ENCODE data around the gene LMF1. TPM values are rescaled to one million over a fixed set of nuclear protein-coding genes. Genes with fewer than 3 reads are reported as not detected.

Gene LMF1
- total and polyA plus RNA-seq, 9 of the 15 experiments (the other 6 are each of a cell fraction or from before 2014, with no cell fraction given): 0.11 to 1.6 (median 0.55) TPM; not detected in 1

DNA sequence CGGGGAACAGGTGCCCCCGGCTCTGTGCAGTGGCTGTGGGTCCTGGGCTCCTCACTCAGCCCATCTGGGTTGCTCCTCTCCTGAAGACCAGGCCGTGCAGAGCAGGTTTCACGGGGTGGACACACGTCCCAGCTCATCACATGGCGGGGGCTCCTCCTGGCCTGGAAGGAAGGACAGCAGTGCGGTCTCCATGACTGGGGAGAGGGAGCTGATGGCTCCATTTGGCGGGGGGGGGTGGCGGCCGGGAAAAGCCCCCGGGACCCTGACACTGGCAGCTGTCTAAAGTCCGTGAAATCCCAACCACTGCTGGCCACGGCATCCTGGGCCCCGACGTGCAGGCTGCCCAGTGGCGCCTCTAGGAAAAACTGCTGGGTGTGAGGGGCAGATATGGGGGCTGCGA is 29.8 kb upstream of the LMF1 start (continued):
- TF ChIP-seq, protein P1, sequence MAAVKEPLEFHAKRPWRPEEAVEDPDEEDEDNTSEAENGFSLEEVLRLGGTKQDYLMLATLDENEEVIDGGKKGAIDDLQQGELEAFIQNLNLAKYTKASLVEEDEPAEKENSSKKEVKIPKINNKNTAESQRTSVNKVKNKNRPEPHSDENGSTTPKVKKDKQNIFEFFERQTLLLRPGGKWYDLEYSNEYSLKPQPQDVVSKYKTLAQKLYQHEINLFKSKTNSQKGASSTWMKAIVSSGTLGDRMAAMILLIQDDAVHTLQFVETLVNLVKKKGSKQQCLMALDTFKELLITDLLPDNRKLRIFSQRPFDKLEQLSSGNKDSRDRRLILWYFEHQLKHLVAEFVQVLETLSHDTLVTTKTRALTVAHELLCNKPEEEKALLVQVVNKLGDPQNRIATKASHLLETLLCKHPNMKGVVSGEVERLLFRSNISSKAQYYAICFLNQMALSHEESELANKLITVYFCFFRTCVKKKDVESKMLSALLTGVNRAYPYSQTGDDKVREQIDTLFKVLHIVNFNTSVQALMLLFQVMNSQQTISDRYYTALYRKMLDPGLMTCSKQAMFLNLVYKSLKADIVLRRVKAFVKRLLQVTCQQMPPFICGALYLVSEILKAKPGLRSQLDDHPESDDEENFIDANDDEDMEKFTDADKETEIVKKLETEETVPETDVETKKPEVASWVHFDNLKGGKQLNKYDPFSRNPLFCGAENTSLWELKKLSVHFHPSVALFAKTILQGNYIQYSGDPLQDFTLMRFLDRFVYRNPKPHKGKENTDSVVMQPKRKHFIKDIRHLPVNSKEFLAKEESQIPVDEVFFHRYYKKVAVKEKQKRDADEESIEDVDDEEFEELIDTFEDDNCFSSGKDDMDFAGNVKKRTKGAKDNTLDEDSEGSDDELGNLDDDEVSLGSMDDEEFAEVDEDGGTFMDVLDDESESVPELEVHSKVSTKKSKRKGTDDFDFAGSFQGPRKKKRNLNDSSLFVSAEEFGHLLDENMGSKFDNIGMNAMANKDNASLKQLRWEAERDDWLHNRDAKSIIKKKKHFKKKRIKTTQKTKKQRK (IDR thresholded peaks at IDR 0.05; ENCODE audit: borderline replicate concordance, low read depth, low read length): no peak
- TF ChIP-seq PTTG1 (tag; IDR thresholded peaks at IDR 0.05; ENCODE audit: low read depth): no peak
- TF ChIP-seq, protein P2, sequence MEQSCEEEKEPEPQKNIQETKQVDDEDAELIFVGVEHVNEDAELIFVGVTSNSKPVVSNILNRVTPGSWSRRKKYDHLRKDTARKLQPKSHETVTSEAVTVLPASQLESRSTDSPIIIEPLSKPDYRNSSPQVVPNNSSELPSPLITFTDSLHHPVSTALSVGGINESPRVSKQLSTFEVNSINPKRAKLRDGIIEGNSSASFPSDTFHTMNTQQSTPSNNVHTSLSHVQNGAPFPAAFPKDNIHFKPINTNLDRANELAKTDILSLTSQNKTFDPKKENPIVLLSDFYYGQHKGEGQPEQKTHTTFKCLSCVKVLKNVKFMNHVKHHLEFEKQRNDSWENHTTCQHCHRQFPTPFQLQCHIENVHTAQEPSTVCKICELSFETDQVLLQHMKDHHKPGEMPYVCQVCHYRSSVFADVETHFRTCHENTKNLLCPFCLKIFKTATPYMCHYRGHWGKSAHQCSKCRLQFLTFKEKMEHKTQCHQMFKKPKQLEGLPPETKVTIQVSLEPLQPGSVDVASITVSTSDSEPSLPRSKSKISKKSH (CRISPR knock-in tag; IDR thresholded peaks at IDR 0.05): no peak

DNA sequence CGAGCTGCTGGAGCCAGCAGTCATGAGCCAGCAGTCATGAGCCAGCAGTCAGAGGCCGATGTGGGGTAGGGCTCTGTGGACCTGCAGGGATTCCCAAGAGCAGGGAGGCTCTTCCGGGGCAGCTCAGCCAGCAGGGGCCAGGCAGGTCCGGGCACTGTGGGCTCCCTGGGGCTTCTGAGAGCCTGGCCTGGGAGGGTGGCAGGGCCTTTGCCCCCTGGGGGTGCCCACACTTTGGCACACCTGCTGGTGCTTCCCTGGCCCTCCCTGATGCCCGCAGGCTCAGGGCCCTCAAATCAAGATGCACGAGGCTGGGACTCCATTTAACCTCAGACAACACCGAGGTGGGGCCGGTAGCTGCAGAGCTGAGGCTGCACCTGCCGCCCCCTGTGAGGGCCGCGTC is 28.9 kb upstream of the LMF1 start:
- POLR2A ChIA-PET: interaction anchor here (0.6 kb wide), 1 partner anchor 43 kb away, joined by 3 read pairs; no protein-coding TSS in a partner anchor
- Histone ChIP-seq H3K9ac (ENCODE audit: insufficient read depth in 1 of 2, low read depth in 2 of 2, low read length in 2 of 2) (no peak overlapping the region; a peak in 1 of 4 replicates), H3K9me3 (replicated peaks; ENCODE audit: control insufficient read depth, insufficient read depth, low read depth, low read length) (0 out of 2 replicates have a peak, but pooled peaks cover 2% of the 10 kb centered on the region), H3K36me3 (ENCODE audit: control insufficient read depth, insufficient read depth, low read length) (no peaks in the 10 kb centered on the region), H3K27ac (ENCODE audit: extremely low read depth, low read depth, low read length) (no peak overlapping the region), H3K27me3 (ENCODE audit: control insufficient read depth in 2 of 2, insufficient read depth in 2 of 2, low read length in 2 of 2) (peaks cover 45 to 78% of the 10 kb centered on the region in 2 experiments; a peak in 4 of 5 replicates), H2AFZ (ENCODE audit: low read depth, low read length) (no peak overlapping the region), H3K4me1 (replicated peaks in 1 of 2; ENCODE audit: control insufficient read depth in 2 of 2, insufficient read depth in 2 of 2, low read length in 2 of 2) (peaks cover 0 to 42% of the 10 kb centered on the region in 2 experiments; a peak in 2 of 5 replicates), H3K4me3 (no peak overlapping the region), H3K9me1 (ENCODE audit: control insufficient read depth, insufficient read depth, low read length) (no peaks in the 10 kb centered on the region), H3K4me2 (ENCODE audit: insufficient read depth, low read length) (no peak overlapping the region), H3K79me2 (ENCODE audit: control insufficient read depth, insufficient read depth, low read length) (no peaks in the 10 kb centered on the region), H4K20me1 (replicated peaks; ENCODE audit: control insufficient read depth, insufficient read depth, low read length) (peaks cover 10% of the 10 kb centered on the region)
- intact Hi-C loops (cut with micrococcal nuclease): no loop called here
- ATAC-seq (no peak), FAIRE-seq (no peak), DNase-seq (ENCODE audit: extremely low read depth in 1 of 4, low spot score in 3 of 4) (no peak)
- CTCF ChIA-PET (ENCODE audit: low intra/inter-chr PET ratio): no interaction called here
- 3% methylated on average over 11 of the region's 11 CpGs for whole genome bisulfite sequencing (ENCODE audit: insufficient coverage, low coverage, missing lambda C conversion rate)
- in situ Hi-C loops (cut with MboI): no loop called here
- BruUV-seq (replicated peaks): no TSS peak
- TF ChIP-seq, protein P3, sequence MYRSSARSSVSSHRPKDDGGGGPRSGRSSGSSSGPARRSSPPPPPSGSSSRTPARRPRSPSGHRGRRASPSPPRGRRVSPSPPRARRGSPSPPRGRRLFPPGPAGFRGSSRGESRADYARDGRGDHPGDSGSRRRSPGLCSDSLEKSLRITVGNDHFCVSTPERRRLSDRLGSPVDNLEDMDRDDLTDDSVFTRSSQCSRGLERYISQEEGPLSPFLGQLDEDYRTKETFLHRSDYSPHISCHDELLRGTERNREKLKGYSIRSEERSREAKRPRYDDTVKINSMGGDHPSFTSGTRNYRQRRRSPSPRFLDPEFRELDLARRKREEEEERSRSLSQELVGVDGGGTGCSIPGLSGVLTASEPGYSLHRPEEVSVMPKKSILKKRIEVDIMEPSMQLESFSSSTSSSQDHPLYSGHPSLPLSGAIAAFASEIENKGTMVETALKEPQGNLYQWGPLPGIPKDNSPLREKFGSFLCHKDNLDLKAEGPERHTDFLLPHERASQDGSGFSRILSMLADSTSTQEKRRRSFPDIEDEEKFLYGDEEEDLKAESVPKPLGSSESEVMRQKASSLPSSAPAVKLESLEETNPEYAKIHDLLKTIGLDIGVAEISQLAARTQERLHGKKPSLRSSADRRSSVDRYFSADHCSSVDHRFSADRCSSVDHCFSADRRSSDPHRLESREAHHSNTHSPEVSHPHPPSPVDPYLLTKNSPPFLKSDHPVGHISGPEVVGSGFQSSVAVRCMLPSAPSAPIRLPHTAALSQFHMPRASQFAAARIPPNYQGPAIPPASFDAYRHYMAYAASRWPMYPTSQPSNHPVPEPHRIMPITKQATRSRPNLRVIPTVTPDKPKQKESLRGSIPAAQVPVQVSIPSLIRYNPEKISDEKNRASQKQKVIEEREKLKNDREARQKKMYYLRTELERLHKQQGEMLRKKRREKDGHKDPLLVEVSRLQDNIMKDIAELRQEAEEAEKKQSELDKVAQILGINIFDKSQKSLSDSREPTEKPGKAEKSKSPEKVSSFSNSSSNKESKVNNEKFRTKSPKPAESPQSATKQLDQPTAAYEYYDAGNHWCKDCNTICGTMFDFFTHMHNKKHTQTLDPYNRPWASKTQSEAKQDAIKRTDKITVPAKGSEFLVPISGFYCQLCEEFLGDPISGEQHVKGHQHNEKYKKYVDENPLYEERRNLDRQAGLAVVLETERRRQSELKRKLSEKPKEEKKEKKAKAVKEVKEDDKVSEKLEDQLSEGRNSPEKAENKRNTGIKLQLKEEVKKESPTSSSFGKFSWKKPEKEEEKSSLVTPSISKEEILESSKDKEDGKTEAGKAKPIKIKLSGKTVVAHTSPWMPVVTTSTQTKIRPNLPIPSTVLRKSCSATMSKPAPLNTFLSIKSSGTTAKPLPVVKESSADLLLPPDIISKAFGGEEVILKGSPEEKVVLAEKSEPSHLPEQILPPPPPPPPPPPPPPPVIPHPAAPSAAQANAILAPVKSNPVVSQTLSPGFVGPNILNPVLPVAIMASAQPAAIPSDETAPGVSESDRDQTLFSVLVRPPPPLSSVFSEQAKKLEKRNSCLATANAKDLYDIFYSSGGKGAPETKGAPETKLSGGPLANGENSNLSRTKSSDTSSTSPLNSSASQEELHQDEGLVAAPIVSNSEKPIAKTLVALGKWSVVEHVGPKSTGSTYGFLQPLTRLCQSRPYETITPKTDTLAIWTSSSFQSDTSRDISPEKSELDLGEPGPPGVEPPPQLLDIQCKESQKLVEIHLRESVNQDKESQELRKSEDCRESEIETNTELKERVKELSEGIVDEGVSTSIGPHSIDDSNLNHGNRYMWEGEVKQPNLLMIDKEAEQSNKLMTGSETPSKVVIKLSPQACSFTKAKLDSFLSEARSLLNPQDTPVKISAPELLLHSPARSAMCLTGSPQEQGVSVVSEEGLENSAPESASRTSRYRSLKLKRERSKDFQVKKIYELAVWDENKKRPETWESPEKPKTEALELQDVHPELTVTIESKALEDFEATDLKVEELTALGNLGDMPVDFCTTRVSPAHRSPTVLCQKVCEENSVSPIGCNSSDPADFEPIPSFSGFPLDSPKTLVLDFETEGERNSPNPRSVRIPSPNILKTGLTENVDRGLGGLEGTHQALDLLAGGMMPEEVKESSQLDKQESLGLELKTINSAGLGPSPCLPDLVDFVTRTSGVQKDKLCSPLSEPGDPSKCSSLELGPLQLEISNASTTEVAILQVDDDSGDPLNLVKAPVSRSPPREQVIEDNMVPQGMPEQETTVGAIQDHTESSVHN (IDR thresholded peaks at IDR 0.05; ENCODE audit: borderline replicate concordance in 1 of 2, low read depth in 1 of 2): no peak
- TF ChIP-seq SAFB (IDR thresholded peaks at IDR 0.05; ENCODE audit: borderline replicate concordance, low read depth, low read length) (no peak), ILK (tag; IDR thresholded peaks at IDR 0.05; ENCODE audit: borderline replicate concordance, low read depth) (no peak)

All from K562 (cell line).